Neural progenitor cell (in vitro differentiated cells): ENCODE measurements around the gene HSPG2.

Experiments used
- EZH2 ChIP-seq: fragments of 200-600 bp; sonication (generic); IDR thresholded peaks from 2 replicates; pipeline ENCODE4 v1.6.1; 2017; ENCODE audit warnings: antibody characterized with exemption, mild to moderate bottlenecking, moderate library complexity
- EZH2phosphoT487 ChIP-seq: fragments of 200-600 bp; sonication (generic); IDR thresholded peaks from 2 replicates; pipeline ENCODE4 v1.6.1; 2017; ENCODE audit warnings: antibody characterized with exemption
- TF ChIP-seq, protein P1 (sequence below): fragments of 200-600 bp; sonication (generic); IDR thresholded peaks from 2 replicates; pipeline ENCODE4 v1.5.1; 2017; ENCODE audit warnings: antibody characterized with exemption, mild to moderate bottlenecking

DNA sequence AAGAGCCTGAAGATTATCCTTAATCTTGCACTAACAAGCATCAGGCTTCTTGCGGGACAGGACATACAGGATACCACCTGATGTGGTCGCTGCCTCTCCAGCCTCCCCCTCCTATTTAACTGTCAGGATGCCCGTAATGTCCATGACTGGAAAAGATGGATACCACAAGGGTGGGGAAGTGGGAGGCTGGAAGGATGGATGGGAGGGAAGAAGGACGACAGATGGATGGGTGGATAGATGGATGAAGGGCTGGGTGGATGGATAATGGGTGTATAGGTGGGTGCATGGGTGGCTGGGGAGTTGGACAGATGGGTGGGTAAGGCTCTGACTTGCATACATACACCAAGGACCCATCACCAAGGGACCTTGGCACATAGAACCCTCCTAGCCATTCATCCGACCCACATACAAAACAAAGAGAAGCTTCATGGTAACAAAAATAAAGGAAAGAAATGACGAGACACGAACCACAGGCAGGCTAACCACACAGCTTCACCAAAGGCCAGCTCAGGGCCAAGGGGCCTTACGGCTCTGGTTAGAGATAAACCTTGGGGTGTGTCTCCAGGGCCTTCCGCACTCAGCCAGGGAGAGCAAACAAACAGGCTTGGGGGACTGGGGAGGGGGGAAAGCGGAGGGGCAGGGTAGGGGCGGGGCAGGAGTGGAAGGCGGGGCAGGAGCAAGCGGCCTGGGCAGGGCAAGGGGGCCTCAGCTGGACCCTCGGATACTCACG is 50.5 kb downstream of the HSPG2 start:
- TF ChIP-seq EZH2phosphoT487 (no peak), EZH2 (no peak)
- TF ChIP-seq, protein P1, sequence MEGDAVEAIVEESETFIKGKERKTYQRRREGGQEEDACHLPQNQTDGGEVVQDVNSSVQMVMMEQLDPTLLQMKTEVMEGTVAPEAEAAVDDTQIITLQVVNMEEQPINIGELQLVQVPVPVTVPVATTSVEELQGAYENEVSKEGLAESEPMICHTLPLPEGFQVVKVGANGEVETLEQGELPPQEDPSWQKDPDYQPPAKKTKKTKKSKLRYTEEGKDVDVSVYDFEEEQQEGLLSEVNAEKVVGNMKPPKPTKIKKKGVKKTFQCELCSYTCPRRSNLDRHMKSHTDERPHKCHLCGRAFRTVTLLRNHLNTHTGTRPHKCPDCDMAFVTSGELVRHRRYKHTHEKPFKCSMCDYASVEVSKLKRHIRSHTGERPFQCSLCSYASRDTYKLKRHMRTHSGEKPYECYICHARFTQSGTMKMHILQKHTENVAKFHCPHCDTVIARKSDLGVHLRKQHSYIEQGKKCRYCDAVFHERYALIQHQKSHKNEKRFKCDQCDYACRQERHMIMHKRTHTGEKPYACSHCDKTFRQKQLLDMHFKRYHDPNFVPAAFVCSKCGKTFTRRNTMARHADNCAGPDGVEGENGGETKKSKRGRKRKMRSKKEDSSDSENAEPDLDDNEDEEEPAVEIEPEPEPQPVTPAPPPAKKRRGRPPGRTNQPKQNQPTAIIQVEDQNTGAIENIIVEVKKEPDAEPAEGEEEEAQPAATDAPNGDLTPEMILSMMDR = no peak
